ENCODE measurements around the gene AGFG2. TPM values are rescaled to one million over a fixed set of nuclear protein-coding genes. Genes with fewer than 3 reads are reported as not detected.

Gene AGFG2
- total RNA-seq, 1 experiment from 2014 or later = 11.2 TPM

DNA sequence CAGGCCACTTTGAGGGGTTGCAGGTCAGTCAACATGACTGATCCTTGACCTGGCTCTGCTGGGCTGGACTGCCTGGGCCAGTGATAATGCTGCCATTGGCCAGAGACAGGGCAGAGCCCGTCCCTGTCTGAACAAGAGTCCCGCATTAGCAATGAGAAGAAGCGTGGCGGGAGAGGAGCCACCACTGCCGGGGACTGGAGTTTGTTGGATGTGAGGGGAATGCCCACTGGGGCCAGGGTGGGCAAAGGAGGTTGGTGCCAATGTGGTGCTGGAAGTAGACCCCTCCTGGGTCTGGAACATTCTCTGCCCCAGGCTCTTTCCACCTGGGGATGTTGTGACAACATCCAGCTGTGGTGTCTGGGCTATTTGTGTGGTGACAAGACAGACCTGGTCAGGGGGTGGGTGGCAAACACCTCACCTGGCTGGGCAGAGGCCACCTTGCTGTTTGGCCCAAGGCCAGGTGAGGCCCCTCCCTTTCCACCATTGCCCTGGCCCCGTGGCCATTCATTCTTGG is 27.1 kb downstream of the AGFG2 start:
- H3K9me3 ChIP-seq (ENCODE audit: control insufficient read depth, low read depth, low read length) = no peaks in the 10 kb centered on the region
- H3K27ac Mint-ChIP-seq = no peak overlapping the region
- H3T11ph ChIP-seq (ENCODE audit: low read length) = no peak overlapping the region
- H2BK20ac ChIP-seq (ENCODE audit: low read depth, low read length, poor library complexity, severe bottlenecking) = no peak overlapping the region
- no peak overlapping the region for H2BK5ac ChIP-seq (ENCODE audit: insufficient read length, low read length)
- no peak overlapping the region for H3K9ac ChIP-seq (ENCODE audit: extremely low read depth, insufficient read length, low read length)
- H3K27ac ChIP-seq (ENCODE audit: insufficient read length, low read depth, low read length) = no peak overlapping the region
- peaks cover 9% of the 10 kb centered on the region for H3K23me2 ChIP-seq (ENCODE audit: insufficient read length, low read depth, low read length, poor library complexity, severe bottlenecking)
- H4K5ac ChIP-seq (ENCODE audit: insufficient read length, low read depth, low read length) = no peak overlapping the region
- H3K56ac ChIP-seq (ENCODE audit: insufficient read length, low read depth, low read length) = no peak overlapping the region
- H3K4me1 Mint-ChIP-seq = peaks cover 22 to 28% of the 10 kb centered on the region in 2 experiments
- peaks cover 2 to 5% (median 4%) of the 10 kb centered on the region in 3 experiments; a peak in 3 of 7 replicates for H3K36me3 Mint-ChIP-seq (ENCODE audit: insufficient read depth in 1 of 3, low read depth in 3 of 3)
- H3K79me1 ChIP-seq (ENCODE audit: insufficient read depth, low read depth, low read length, poor library complexity, severe bottlenecking) = no peaks in the 10 kb centered on the region
- TF ChIP-seq CTCF (conservative IDR thresholded peaks at IDR 0.05) = no peak
- peaks cover 4% of the 10 kb centered on the region; the same call in 1 of the 2 replicates for H3K4me1 ChIP-seq (ENCODE audit: insufficient read depth, low read length)
- no peak overlapping the region for H3K4me2 ChIP-seq (ENCODE audit: insufficient read depth, insufficient read length, low read length)
- peaks cover 4% of the 10 kb centered on the region for H3K27me3 Mint-ChIP-seq (ENCODE audit: low read depth)
- H3K23ac ChIP-seq (ENCODE audit: insufficient read length, low read depth, low read length) = no peak overlapping the region
- H3K4me3 Mint-ChIP-seq = no peak overlapping the region
- peaks cover 0 to 2% of the 10 kb centered on the region in 2 experiments; a peak in 1 of 5 replicates for H3K9me3 Mint-ChIP-seq
- H2BK15ac ChIP-seq (ENCODE audit: low read depth, low read length) = no peak overlapping the region
- no peak overlapping the region for H4K8ac ChIP-seq (replicated peaks; ENCODE audit: insufficient read length, low read depth, low read length)
- no peaks in the 10 kb centered on the region for H4K20me1 ChIP-seq (ENCODE audit: control insufficient read depth, insufficient read depth, insufficient read length)
- no peak overlapping the region for H3K4ac ChIP-seq (ENCODE audit: low read depth, low read length)
- no peaks in the 10 kb centered on the region for H3K27me3 ChIP-seq (ENCODE audit: insufficient read depth, low read length)
- WGBS (ENCODE audit: extremely low coverage, insufficient read length, low lambda C conversion rate) = no CpG with 5 or more reads among the region's 6 CpGs
- no peak overlapping the region for H3K14ac ChIP-seq (ENCODE audit: insufficient read depth, low read length)
- no peak overlapping the region for H2BK120ac ChIP-seq (ENCODE audit: low read depth, low read length, poor library complexity, severe bottlenecking)
- H4K91ac ChIP-seq (ENCODE audit: insufficient read length, low read depth, low read length) = no peak overlapping the region
- H2AK5ac ChIP-seq (ENCODE audit: insufficient read length, low read length) = no peak overlapping the region
- no peaks in the 10 kb centered on the region for H3K79me2 ChIP-seq (ENCODE audit: insufficient read depth, low read length)
- no peak overlapping the region for H2BK12ac ChIP-seq (ENCODE audit: insufficient read length, low read depth, low read length)
- no peak overlapping the region for H2AFZ ChIP-seq (ENCODE audit: low read length)
- DNase-seq = no peak
- no peak overlapping the region for H3K18ac ChIP-seq (ENCODE audit: insufficient read length, low read depth, low read length)
